ENCODE results near the gene IL20RB. TPM values are rescaled to one million over a fixed set of nuclear protein-coding genes. Genes with fewer than 3 reads are reported as not detected.

The IL20RB gene
- total and polyA plus RNA-seq, 12 donors: 0.12 to 1.7 (median 0.71) TPM; not detected in 1

GRCh38 chr3:136937851-136938250, 19.9 kb upstream of the IL20RB start:
- Histone ChIP-seq H3K27ac (no peak overlapping the region), H3K4me3 (no peak overlapping the region), H3K36me3 (replicated peaks in 1 of 2) (no peaks in the 10 kb centered on the region), H3K9me3 (replicated peaks in 1 of 3) (peaks cover 0 to 7% (median 0%) of the 10 kb centered on the region in 3 donors), H3K27me3 (no peaks in the 10 kb centered on the region), H3K4me1 (replicated peaks in 1 of 2) (peaks cover 10 to 26% of the 10 kb centered on the region in 2 donors)
- 43 to 53% (median 49%) methylated on average over 2 of the region's 2 CpGs for WGBS, 4 donors
- intact Hi-C loops (cut with DNase I): no loop called here
- no peak for TF ChIP-seq CTCF (IDR thresholded peaks at IDR 0.05)
- no peak for TF ChIP-seq POLR2A (IDR thresholded peaks at IDR 0.05)
- no peak for DNase-seq

DNA sequence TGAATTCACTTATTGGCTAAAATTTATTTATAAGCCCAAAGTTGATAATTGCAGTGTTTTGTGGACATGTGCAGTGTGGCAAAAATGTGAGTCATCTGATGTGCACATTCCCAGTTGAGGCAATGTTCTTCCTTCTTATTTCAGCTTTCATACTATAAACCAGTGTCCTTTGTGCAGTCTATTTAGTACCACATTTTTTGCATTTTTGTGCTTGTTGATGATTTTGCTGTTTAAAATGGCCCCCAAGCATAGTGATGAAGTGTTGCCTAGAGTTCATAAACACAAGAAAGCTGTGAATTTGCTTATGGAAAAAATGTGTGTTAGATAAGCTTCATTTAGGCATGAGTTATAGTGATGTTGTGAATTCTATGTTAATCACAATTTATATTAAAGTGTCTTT, 19.4 kb upstream of the IL20RB start:
- DNase-seq: no peak
- Histone ChIP-seq H3K27me3 (no peaks in the 10 kb centered on the region), H3K9me3 (replicated peaks in 1 of 3) (peaks cover 0 to 7% (median 0%) of the 10 kb centered on the region in 3 donors), H3K4me1 (replicated peaks in 1 of 2) (peaks cover 15 to 26% of the 10 kb centered on the region in 2 donors), H3K27ac (no peak overlapping the region), H3K36me3 (replicated peaks in 1 of 2) (no peaks in the 10 kb centered on the region), H3K4me3 (no peak overlapping the region)
- TF ChIP-seq POLR2A (IDR thresholded peaks at IDR 0.05): no peak
- no peak for TF ChIP-seq CTCF (IDR thresholded peaks at IDR 0.05)
- intact Hi-C loops (cut with DNase I): no loop called here

GRCh38 chr3:136939489-136939888, 18.3 kb upstream of the IL20RB start:
- DNase-seq: no peak
- no peak overlapping the region for H3K4me3 ChIP-seq
- intact Hi-C loops (cut with DNase I): no loop called here
- TF ChIP-seq CTCF (IDR thresholded peaks at IDR 0.05) (no peak), POLR2A (IDR thresholded peaks at IDR 0.05) (no peak)
- peaks cover 18 to 28% of the 10 kb centered on the region in 2 donors for H3K4me1 ChIP-seq (replicated peaks in 1 of 2)
- no peak overlapping the region for H3K27ac ChIP-seq
- WGBS, 4 donors: 78 to 92% (median 82%) methylated on average over 1 of the region's 1 CpG
- no peaks in the 10 kb centered on the region for H3K36me3 ChIP-seq (replicated peaks in 1 of 2)
- H3K27me3 ChIP-seq: no peaks in the 10 kb centered on the region
- peaks cover 0 to 7% (median 0%) of the 10 kb centered on the region in 3 donors for H3K9me3 ChIP-seq (replicated peaks in 1 of 3)

GRCh38 chr3:136942803-136943202, 15.0 kb upstream of the IL20RB start:
- WGBS, 4 donors: 59 to 94% (median 71%) methylated on average over 1 of the region's 1 CpG
- H3K27me3 ChIP-seq: no peaks in the 10 kb centered on the region
- H3K27ac ChIP-seq: no peak overlapping the region
- H3K4me3 ChIP-seq: no peak overlapping the region
- no peak for DNase-seq
- no peaks in the 10 kb centered on the region for H3K9me3 ChIP-seq (replicated peaks in 1 of 3)
- TF ChIP-seq POLR2A (IDR thresholded peaks at IDR 0.05): no peak
- H3K36me3 ChIP-seq (replicated peaks in 1 of 2): peaks cover 0 to 8% of the 10 kb centered on the region in 2 donors
- H3K4me1 ChIP-seq (replicated peaks in 1 of 2): peaks cover 18 to 27% of the 10 kb centered on the region in 2 donors
- intact Hi-C loops (cut with DNase I): no loop called here

- H3K9me3 ChIP-seq (replicated peaks in 1 of 3): no peaks in the 10 kb centered on the region
- no peak for DNase-seq
- WGBS, 4 donors: 50 to 66% (median 62%) methylated on average over 3 of the region's 3 CpGs
- no peak overlapping the region for H3K4me3 ChIP-seq
- peak overlapping the region in 3 of 5 donors; percentile 7 to 30 (median 9) for H3K27ac ChIP-seq
- no peak for TF ChIP-seq CTCF (IDR thresholded peaks at IDR 0.05)
- TF ChIP-seq POLR2A (IDR thresholded peaks at IDR 0.05): no peak
- H3K27me3 ChIP-seq: no peaks in the 10 kb centered on the region
- intact Hi-C loops (cut with DNase I): no loop called here
- H3K36me3 ChIP-seq (replicated peaks in 1 of 2): peaks cover 0 to 8% of the 10 kb centered on the region in 2 donors
- peaks cover 13 to 26% of the 10 kb centered on the region in 2 donors for H3K4me1 ChIP-seq (replicated peaks in 1 of 2)
These were observed 14.3 kb upstream of the IL20RB start for GRCh38 chr3:136943436-136943835.

Measured in adrenal gland (tissue), 12 donors.